ENCODE measurements around the gene RITA1. TPM values are rescaled to one million over a fixed set of nuclear protein-coding genes. Genes with fewer than 3 reads are reported as not detected.

The RITA1 gene
- total and polyA plus RNA-seq, 4 donors, result 9.1 to 19.7 (median 14.3) TPM

DNA sequence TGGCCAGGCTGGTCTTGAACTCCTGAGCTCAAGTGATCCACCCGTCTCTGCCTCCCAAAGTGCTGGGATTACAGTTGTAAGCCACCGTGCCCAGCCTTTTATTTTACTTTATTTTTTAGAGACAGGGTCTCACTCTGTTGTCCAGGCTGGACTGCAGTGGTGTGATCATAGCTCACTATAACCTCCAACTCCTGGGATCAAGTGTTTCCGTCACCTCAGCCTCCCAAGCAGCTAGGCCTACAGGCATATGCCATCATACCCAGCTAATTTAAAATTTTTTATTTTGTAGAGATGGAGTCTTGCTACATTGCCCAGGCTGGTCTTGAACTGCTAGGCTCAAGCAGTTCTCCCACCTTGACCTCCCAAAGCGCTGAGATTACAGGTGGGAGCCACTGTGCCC lies 39.4 kb downstream of the RITA1 start:
- Histone ChIP-seq H3K27ac (ENCODE audit: low read depth in 1 of 2, low read length in 1 of 2) (no peak overlapping the region), H3K36me3 (ENCODE audit: control insufficient read depth in 4 of 4, insufficient read depth in 4 of 4, low read length in 4 of 4) (peaks cover 0 to 19% (median 8%) of the 10 kb centered on the region in 4 donors), H3K9ac (ENCODE audit: insufficient read depth in 1 of 2, low read length in 2 of 2) (no peak overlapping the region), H3K27me3 (ENCODE audit: control insufficient read depth in 3 of 3, insufficient read depth in 3 of 3, low read length in 2 of 3) (no peaks in the 10 kb centered on the region), H3K9me3 (ENCODE audit: control insufficient read depth in 4 of 4, insufficient read depth in 3 of 4, low read length in 3 of 4) (no peaks in the 10 kb centered on the region), H3K4me3 (no peak overlapping the region), H3K4me1 (ENCODE audit: control insufficient read depth in 5 of 5, insufficient read depth in 5 of 5, low read length in 5 of 5) (peaks cover 5 to 24% (median 12%) of the 10 kb centered on the region in 5 donors)
- TF ChIP-seq CTCF (IDR thresholded peaks at IDR 0.05; ENCODE audit: control extremely low read depth, extremely low read depth), result no peak
- no peak for ATAC-seq (ENCODE audit: insufficient read depth, low FRiP score)
- 97% methylated on average over 4 of the region's 4 CpGs for WGBS, 2 donors
- DNase-seq, result no peak

GRCh38 chr12:113226696-113227568 lies 41.4 kb downstream of the RITA1 start:
- ATAC-seq (ENCODE audit: insufficient read depth, low FRiP score), result no peak

DNA sequence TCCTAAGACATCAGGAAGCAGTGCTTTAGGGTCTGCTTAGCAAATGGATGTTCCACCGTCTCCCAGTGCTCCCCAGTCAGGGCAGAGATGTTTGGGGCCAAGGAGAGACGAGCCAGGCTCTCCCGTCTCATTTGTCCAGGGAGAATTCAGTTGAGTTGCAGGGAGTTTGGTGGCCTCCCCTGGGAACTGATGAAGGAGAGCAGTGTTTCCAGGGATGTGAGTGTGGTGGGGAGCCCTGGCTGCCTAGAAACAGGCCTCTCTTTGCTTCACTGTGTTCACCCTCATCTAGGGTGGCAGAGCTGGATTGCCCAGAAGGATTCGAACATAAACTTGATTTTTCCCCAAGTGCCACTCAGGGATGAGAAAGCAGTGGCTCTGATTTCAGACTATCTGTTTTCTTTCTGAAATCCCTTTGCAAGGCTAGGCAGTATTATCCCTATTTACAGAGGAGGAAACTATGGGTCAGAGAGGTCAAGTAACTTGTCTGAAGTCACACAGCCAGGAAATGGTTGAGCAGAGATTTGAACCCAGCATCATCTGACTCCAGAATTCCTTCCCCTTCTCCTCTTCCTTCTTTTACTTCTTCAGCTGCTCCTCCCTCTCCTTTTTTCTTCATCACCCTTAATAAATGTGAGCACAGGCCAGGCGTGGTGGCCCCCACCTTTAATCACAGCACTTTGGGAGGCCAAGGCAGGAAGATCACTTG lies 42.3 kb downstream of the RITA1 start:
- H3K9me3 ChIP-seq (ENCODE audit: control insufficient read depth in 4 of 4, insufficient read depth in 3 of 4, low read length in 3 of 4), result no peaks in the 10 kb centered on the region
- peak overlapping the region; percentile 42 to 92 for H3K27ac ChIP-seq (ENCODE audit: low read depth in 1 of 2, low read length in 1 of 2)
- peaks cover 2 to 19% (median 4%) of the 10 kb centered on the region in 5 donors for H3K4me1 ChIP-seq (ENCODE audit: control insufficient read depth in 5 of 5, insufficient read depth in 5 of 5, low read length in 5 of 5)
- H3K9ac ChIP-seq (ENCODE audit: insufficient read depth in 1 of 2, low read length in 2 of 2), result no peak overlapping the region
- TF ChIP-seq CTCF (IDR thresholded peaks at IDR 0.05; ENCODE audit: control extremely low read depth, extremely low read depth), result no peak
- WGBS, 2 donors, result 91 to 93% methylated on average over 5 of the region's 5 CpGs
- ATAC-seq (ENCODE audit: insufficient read depth, low FRiP score), result no peak
- no peak for DNase-seq
- H3K4me3 ChIP-seq, result no peak overlapping the region
- no peaks in the 10 kb centered on the region for H3K27me3 ChIP-seq (ENCODE audit: control insufficient read depth in 3 of 3, insufficient read depth in 3 of 3, low read length in 2 of 3)
- peaks cover 0 to 29% (median 22%) of the 10 kb centered on the region in 4 donors for H3K36me3 ChIP-seq (ENCODE audit: control insufficient read depth in 4 of 4, insufficient read depth in 4 of 4, low read length in 4 of 4)

More at GRCh38 chr12:113226696-113227568, 41.4 kb downstream of the RITA1 start:
- H3K9ac ChIP-seq (ENCODE audit: insufficient read depth in 1 of 2, low read length in 2 of 2), result no peak overlapping the region
- no peak for DNase-seq
- TF ChIP-seq CTCF (IDR thresholded peaks at IDR 0.05; ENCODE audit: control extremely low read depth, extremely low read depth), result no peak
- H3K9me3 ChIP-seq (ENCODE audit: control insufficient read depth in 4 of 4, insufficient read depth in 3 of 4, low read length in 3 of 4), result no peaks in the 10 kb centered on the region
- peaks cover 8 to 22% (median 12%) of the 10 kb centered on the region in 5 donors for H3K4me1 ChIP-seq (ENCODE audit: control insufficient read depth in 5 of 5, insufficient read depth in 5 of 5, low read length in 5 of 5)
- H3K27ac ChIP-seq (ENCODE audit: low read depth in 1 of 2, low read length in 1 of 2), result peak overlapping the region in 1 of 2 donors; percentile 92
- no peak overlapping the region for H3K4me3 ChIP-seq
- WGBS, 2 donors, result 53 to 78% methylated on average over 13 of the region's 13 CpGs
- no peaks in the 10 kb centered on the region for H3K27me3 ChIP-seq (ENCODE audit: control insufficient read depth in 3 of 3, insufficient read depth in 3 of 3, low read length in 2 of 3)
- H3K36me3 ChIP-seq (ENCODE audit: control insufficient read depth in 4 of 4, insufficient read depth in 4 of 4, low read length in 4 of 4), result peaks cover 0 to 25% (median 18%) of the 10 kb centered on the region in 4 donors
